ENCODE results near the gene MRPL34.

MRPL34 gene

GRCh38 chr19:17340871-17341357 is 35.2 kb downstream of the MRPL34 start:
- no peak for DNase-seq (ENCODE audit: low read depth)

DNA sequence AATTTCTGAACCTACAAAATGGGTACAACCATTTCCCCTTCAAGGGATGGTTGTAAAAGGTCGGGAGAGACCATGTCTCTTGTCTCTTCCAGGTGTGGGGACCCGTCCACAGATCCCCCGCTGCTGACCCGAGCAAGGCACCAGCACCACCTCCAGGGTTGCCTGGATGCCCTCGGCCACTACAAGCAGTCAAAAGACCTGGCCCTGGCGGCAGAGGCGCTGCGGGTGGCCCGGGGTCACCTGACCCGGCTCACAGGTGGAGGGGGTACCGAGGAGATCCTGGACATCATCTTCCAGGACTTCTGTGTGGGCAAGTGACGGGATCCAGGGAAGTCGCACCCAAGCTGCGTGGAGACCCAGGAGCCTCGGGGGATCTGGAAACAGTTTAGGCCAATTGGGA is 35.7 kb downstream of the MRPL34 start:
- DNase-seq (ENCODE audit: low read depth) = no peak
- in situ Hi-C loops (cut with HindIII; ENCODE audit: low sequenced_read_pairs) = no loop called here
- no peak for TF ChIP-seq CTCF (IDR thresholded peaks at IDR 0.05; ENCODE audit: low read depth, low read length, missing control alignments)
- no peak overlapping the region for H3K4me3 ChIP-seq (ENCODE audit: low read depth, low read length)

More at GRCh38 chr19:17340871-17341357, 35.2 kb downstream of the MRPL34 start:
- no peak for TF ChIP-seq CTCF (IDR thresholded peaks at IDR 0.05; ENCODE audit: low read depth, low read length, missing control alignments)
- in situ Hi-C loops (cut with HindIII; ENCODE audit: low sequenced_read_pairs) = no loop called here
- H3K4me3 ChIP-seq (ENCODE audit: low read depth, low read length) = no peak overlapping the region

DNA sequence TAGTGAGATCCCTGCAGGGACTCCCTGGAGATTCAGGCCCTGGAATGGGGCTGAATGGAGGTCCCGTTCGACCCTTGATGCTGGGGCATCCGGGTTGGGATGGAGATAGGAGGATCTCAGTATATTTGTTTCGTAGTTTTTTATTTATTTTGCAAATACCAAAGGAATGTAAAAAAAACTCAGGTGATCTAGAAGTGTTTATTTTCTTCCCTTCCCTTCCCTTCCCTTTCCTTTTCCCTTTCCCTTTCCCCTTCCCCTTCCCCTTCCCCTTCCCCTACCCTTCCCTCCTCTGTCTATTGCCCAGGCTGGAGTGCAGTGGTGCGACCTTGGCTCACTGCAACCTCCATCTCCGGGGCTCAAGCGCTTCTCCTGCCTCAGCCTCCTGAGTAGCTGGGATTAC is 36.2 kb downstream of the MRPL34 start:
- no peak for DNase-seq (ENCODE audit: low read depth)
- in situ Hi-C loops (cut with HindIII; ENCODE audit: low sequenced_read_pairs) = no loop called here
- no peak overlapping the region for H3K4me3 ChIP-seq (ENCODE audit: low read depth, low read length)
- TF ChIP-seq CTCF (IDR thresholded peaks at IDR 0.05; ENCODE audit: low read depth, low read length, missing control alignments) = no peak

DNA sequence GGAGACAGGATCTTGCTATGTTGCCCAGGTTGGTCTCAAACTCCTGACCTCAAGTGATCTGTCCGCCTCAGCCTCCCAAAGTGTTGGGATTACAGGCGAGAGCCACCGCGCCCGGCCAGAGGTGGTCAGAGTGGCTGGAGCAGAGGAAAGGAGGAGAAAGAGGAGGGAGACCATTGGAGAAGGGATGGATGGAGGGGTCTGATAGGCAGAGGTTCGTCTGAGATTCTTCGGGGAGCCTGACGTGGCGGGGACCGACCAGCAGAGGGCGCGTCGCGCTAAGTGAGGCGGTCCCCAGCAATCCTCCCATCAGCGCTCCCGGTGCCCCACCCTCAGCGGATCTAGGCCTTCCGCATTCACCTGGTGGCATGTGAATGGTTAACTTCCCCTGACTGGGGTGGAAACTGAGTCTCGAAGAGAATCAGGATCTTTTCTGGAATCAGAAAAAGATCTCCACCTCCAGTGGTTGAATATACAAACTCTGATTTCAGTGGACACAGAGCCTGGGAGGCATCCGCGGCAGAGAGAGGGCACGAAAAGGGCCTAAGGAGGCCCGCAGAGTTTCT is 40.5 kb downstream of the MRPL34 start:
- in situ Hi-C loops (cut with HindIII; ENCODE audit: low sequenced_read_pairs) = no loop called here
- no peak for DNase-seq (ENCODE audit: low read depth)
- TF ChIP-seq CTCF (IDR thresholded peaks at IDR 0.05; ENCODE audit: low read depth, low read length, missing control alignments) = peak; percentile 90
- H3K4me3 ChIP-seq (ENCODE audit: low read depth, low read length) = no peak overlapping the region

DNA sequence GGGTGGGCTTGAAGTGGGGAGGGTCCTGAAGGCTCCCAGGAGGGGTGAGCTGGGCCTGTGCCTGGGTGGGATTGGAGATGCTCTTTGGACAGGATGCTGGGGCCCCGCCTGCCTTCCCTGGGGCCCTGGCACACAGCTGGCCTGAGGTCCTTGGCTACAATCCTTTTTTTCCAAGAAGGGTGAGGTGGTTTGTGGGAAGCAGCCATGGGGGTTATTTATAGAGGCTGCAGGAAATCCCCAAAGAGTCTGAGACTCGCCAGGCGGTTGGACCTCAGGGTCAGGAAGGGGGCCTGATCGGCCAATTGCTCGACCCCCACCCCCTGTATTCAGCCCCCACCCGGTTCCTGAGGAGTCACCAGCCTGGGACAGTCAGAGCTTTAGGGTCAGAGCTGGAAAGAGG is 41.7 kb downstream of the MRPL34 start:
- no peak for DNase-seq (ENCODE audit: low read depth)
- in situ Hi-C loops (cut with HindIII; ENCODE audit: low sequenced_read_pairs) = no loop called here
- H3K4me3 ChIP-seq (ENCODE audit: low read depth, low read length) = no peak overlapping the region
- TF ChIP-seq CTCF (IDR thresholded peaks at IDR 0.05; ENCODE audit: low read depth, low read length, missing control alignments) = no peak

DNA sequence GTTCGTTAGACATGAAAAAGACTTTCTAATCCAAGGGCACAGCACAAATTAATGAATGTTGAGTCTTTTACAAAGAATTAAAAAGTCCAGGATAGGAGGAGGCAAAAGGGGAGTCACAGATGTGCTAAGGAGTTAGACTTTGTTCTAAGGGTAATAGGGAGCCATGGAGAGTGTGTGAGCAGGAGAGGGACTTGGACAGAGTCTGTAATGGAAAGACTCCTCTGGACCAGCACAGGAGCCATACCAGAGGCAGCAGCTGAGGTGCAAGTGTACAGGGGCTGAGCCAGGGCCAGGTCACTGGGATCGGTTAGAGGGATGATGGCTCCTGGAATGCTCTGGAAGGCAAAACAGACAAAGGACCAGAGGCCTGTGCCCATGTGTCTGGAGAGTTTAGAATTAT is 42.2 kb downstream of the MRPL34 start:
- no peak for TF ChIP-seq CTCF (IDR thresholded peaks at IDR 0.05; ENCODE audit: low read depth, low read length, missing control alignments)
- no peak for DNase-seq (ENCODE audit: low read depth)
- in situ Hi-C loops (cut with HindIII; ENCODE audit: low sequenced_read_pairs) = no loop called here
- H3K4me3 ChIP-seq (ENCODE audit: low read depth, low read length) = no peak overlapping the region

All from astrocyte of the cerebellum (primary cell).